CMK (cell line): ENCODE data around the gene AMPD1.

ENCODE experiments used
- DNase-seq: peaks from one replicate; pipeline ENCODE4 v3.0.0-alpha.2; 2010; ENCODE audit warnings: low read depth

Gene AMPD1

GRCh38 chr1:114695430-114696058 lies at the start of gene AMPD1:
Gene AMPD1 (minus strand): TSS chr1:114695546. CDS start chr1:114695471, 75 bp downstream.
- DNase-seq = no peak

GRCh38 chr1:114741963-114742746 lies 46.8 kb upstream of the AMPD1 start:
- DNase-seq = no peak

GRCh38 chr1:114740331-114740730 lies 45.0 kb upstream of the AMPD1 start:
- DNase-seq = no peak

DNA sequence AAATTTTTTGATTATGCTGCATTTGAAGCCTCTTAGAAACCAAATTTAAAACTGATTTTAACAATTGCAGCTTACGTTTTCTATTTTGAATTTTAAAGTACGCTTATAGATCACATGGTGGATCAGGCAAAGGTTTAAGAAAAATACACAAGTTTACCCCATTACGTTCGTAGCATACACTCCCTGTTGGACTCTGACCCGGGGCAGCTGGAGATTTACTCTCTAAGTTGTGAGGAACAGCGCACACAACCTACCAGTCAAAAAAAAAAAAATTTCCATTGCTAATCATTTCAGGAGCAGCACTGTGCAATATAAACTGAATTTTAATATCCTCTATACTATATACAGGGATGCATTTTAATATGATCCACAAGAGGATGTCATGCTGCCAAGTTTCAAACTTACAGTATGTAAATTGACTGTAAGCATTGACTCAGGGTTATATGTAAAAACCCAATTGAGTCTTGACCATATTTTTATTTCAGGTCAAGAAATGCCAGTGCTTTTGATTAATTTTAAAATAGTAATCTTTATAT lies 42.0 kb upstream of the AMPD1 start:
- DNase-seq = no peak

- no peak for DNase-seq
These were observed 40.1 kb upstream of the AMPD1 start for GRCh38 chr1:114735479-114735878.

DNA sequence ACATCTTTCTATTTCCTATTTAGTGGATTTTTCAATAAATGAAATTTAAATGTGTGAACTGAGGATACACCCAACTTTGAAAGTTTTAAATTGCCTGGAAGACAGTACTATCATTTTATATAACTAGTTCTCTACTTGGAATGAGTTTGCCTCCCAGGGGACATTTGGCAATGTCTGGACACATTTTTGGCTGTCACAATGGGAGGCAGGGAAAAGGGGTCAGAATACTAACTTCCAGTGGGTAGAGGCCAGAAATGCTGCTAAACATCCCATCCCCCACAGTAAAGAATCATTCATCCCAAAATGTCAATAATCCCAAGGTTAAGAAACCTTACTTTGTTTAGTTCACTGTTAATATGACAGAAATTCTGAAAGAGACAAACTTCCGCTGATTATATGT lies 34.4 kb upstream of the AMPD1 start:
- DNase-seq = no peak

DNA sequence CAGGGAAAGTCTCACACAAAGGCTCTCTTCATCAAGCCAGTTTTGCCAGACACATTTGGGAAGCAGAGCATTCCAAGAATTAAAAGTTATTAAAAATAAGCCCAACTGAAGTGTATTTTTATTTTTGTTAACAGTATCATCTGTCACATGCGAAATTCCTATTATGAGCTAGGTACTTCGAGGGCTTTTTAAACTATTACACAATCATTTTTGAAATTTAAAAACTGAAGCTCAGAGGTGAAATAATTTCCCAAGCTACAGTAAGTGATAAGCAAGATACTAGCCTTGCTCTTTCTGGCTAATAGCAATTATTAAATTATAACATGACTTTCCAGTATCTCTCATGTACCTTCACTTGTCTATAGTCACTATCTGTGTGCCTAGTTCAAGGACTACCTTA lies 33.2 kb upstream of the AMPD1 start:
- no peak for DNase-seq

- DNase-seq = no peak
These were observed 29.9 kb upstream of the AMPD1 start for GRCh38 chr1:114725230-114725629.

DNA sequence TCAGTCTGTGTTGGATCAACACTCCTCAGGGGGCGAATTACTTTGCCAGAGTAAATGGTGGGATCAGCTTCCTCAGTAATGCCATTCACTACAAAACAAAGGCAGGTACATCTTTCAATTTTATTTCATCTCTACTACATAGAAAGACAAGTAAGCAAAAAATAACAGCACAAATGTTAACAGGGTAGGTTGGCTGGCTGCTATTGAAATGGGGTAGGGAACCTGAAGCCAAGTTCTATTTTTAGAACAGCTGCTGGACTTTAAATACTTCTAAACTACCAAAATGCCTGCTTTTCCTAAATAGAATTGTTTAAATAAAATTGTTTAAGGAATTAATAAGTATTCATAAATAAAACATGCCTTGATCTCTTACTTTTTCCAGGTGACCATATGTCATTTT lies 28.6 kb upstream of the AMPD1 start:
- DNase-seq = no peak

GRCh38 chr1:114723457-114723856 lies 28.1 kb upstream of the AMPD1 start:
- no peak for DNase-seq

DNA sequence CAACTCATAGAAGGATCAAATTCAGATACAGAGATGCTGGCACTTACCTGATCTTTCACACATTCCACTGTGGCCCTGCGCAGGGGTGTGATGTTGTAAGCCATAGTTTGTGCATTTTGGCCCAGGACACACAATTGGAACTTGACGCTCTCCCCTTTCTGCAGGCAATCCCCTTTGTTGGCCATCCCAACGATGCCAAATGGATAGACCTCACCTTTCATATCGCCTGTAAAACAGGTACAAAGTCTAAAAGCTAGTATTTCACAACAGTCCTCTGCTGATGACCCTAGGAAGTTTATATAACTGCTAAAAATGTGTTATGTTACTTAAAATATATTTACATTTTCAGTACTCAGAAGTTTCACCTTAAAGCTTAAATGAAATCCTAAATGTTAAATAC lies 25.1 kb upstream of the AMPD1 start:
- no peak for DNase-seq

- DNase-seq = no peak
These were observed 24.1 kb upstream of the AMPD1 start for GRCh38 chr1:114719424-114719787.

DNA sequence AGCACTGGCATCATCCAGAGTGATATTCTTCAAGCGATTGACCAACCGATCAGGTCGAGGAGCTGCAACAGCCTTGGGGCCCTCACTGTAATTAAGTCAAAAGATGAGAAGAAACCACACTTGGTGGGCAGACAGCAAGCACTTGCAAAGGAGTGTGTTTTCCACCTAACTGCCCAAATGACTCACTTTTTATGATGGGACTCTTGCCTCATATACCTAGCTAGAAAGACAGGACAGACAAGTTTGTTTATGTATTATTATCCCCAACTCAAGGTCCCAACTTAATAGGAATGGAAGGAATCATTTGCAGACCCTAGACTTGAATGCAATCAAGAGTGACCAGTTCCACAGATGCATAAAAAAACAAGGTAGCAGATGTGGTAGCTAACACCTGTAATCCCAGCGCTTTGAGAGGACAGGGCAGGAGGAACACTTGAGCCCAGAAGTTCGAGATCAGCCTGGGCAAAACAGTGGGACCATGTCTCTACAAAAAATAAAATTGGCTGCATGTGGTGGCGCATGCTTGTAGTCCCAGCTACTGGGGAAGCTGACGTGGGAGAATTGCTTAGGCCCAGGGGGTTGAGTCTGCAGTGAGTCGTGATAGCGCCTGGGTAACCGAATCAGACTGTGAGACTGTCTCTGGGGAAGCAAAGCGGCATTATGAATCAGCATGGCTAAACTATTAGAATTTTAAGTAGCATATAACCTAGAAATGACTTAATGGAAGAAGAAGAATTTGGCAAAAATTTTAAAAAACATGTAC lies 23.5 kb upstream of the AMPD1 start:
- DNase-seq = no peak

DNA sequence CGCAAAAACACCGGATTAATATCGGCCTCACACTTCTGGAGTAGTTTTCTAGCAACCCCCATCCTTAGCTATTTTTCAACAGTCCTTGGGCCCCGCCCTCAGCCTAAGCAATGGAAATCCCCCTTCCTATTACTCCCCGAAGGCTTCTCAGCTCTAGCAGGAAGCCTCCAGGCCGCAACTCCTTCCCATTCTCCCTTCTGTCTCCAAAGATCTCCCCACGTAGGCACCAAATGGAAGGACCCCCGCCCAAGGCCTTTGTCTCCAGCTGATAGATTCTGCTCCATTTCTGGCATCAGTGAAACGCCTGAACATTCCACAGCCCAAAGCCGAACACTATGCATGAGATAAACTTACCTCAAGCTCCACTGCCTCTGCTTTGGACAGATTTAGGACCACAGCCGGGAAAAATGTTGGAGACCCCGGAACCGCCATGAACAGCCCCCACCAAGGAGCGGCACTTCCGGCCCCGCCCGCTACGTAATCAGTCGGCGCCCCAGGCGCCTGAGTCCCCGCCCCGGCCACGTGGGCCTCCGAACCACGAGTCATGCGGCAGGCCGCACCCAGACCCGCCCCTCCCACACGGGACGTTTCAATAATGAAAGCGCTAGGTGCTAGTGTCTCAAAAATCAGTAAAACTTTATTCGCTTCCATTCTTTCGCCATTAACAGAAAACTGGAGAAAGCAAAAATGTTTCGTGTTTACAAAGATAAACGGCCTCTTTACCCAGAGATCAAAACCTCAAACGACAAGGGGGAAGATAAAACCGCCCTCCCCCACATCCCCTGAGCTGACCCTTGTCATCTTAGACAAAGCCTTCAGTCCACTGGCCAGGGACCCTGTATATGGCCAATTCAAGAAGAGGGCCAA lies 21.2 kb upstream of the AMPD1 start, which contains the start of gene NRAS:
Gene NRAS, minus strand, starts transcription at position 468 of the 867 bp plus-strand sequence. CDS start 611 bp downstream, outside the sequence.
- peak; percentile 62 for DNase-seq

DNA sequence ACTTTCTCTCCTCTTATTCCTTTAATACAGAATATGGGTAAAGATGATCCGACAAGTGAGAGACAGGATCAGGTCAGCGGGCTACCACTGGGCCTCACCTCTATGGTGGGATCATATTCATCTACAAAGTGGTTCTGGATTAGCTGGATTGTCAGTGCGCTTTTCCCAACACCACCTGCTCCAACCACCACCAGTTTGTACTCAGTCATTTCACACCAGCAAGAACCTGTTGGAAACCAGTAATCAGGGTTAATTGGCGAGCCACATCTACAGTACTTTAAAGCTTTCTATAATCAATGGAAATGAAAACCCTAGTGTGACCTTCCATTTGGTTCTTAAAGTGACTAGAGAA lies 20.6 kb upstream of the AMPD1 start:
- DNase-seq = no peak

DNA sequence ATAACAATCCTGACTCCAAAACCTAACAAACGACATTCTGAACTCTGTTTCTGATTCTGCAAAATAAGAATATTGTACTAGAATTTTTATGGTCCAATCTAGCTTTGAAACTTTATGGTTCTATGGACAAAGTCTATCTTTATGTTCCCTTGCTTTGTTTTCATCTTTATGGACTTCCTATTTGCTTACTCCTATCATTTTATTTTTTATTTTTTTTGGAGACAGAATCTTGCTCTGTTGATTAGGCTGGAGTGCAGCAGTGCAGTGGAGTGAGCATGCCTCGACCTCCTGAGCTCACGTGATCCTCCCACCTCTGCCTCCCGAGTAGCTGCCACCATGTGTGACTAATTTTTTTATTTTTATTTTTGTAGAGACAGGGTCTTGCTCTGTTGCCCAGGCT lies 17.6 kb upstream of the AMPD1 start:
- no peak for DNase-seq

DNA sequence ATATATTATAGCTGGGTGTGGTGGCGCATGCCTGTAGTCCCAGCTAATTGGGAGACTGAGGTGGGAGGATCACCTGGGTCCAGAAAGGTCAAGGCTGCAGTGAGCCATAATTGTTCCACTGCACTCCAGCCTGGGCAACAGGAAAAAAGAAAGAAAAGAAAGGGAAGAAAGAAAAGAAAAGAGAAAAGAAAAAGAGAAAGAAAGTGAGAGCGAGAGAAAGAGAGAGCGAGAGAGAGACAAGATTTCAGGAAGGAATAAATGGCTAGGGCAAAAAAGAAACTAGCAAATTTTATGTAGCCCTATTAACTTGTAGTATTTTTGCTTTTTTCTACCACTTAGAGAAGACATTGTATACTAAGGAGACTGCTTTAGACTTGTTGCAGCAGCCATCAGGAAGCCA lies 15.0 kb upstream of the AMPD1 start:
- no peak for DNase-seq

- no peak for DNase-seq
These were observed 12.3 kb upstream of the AMPD1 start for GRCh38 chr1:114707604-114708003.

DNA sequence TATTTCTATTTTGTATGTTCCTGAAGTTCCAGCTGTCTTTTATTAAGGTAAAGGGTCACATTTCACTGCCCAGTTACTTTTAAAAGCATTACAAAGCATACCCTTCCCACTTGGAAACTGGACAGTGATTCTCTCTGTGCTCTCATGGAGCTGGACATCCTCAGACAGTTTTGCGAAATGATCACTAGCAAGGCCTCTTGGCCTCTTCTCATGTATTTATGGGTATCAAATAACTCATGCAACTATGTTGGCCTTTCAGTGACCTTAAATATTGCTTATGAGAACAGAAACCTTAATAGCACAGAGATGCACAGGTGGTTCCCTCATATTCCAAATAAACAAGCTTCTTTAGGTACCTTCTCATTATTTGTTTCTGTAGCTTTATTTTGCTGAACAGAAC lies 7.9 kb upstream of the AMPD1 start:
- DNase-seq = no peak

DNA sequence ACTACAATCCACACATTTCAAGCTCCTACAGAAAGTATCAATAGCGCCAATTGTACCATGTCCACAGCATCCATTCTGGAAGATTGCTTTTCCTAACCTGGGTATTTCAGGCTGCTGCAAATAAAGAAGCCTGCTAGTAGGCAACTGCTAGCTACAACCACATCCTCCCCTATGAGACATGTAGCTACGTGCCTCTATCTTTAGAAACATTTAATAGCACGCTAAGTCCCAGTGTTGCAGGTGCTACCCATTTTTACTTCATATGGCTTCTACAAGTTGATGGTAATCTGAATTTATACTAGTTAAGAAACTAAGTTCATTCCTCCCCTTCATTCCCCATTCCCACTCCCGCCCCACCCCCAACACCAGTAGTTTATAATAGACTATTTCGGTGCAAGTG lies 7.4 kb upstream of the AMPD1 start:
- no peak for DNase-seq

GRCh38 chr1:114701931-114702330 lies 6.6 kb upstream of the AMPD1 start:
- DNase-seq = no peak

DNA sequence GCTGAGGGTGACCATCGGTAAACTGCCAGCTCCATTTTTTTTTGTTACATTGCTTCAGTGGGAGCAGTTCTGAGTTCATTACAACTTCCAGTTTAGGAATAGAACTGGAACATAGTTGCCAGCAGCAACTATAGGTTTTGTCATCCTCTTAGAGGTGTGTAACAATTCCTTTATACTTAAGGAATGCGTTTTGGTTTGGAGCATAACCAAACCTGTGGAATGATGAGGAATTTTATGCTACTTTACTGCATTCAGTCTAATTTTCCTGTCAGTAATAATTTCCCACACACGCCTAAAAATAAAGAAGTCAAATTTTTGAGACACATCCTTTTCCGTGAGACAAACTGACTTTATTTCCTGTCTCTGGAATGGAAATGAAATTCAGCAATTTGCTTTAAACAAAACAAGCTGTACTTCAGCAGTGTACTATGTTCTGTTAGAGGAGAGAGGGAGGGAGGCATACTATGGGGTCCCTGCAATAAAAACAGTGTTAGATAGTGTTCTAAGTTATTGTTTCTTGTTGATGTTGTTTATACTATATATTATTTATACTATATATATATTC lies 4.8 kb upstream of the AMPD1 start:
- DNase-seq = no peak
